ENCODE data around the gene TRIM63. TPM values are rescaled to one million over a fixed set of nuclear protein-coding genes. Genes with fewer than 3 reads are reported as not detected.
A peak's percentile ranks its signal among the peaks of the same experiment; 100 is the strongest.

The TRIM63 gene
- total RNA-seq: not detected
- not detected for polyA plus RNA-seq (2013, experiment 1 of 2)
- polyA plus RNA-seq (2013, experiment 2 of 2): not detected
- long read RNA-seq, experiment 1: 0 reads
- long read RNA-seq, experiment 2: 0 reads
- long read RNA-seq, experiment 3: 0 reads
- long read RNA-seq, experiment 4: 0 reads

GRCh38 chr1:26067432-26067911 lies at the start of gene TRIM63:
Gene TRIM63, minus strand, starts transcription at chr1:26067630. Its CDS starts 136 bp downstream, at chr1:26067494.
- peak within 1 kb of the TSS; percentile 53 for H3K27ac Mint-ChIP-seq
- no peak for TF ChIP-seq CTCF (conservative IDR thresholded peaks at IDR 0.05)
- no peak within 1 kb of the TSS for H3K27ac ChIP-seq (ENCODE audit: low read depth, low read length)
- no peaks in the 10 kb centered on the region for H3K9me3 ChIP-seq (ENCODE audit: control insufficient read depth, low read length)
- no peak within 1 kb of the TSS for H3K4me3 ChIP-seq (ENCODE audit: low read length)
- H3K4me1 Mint-ChIP-seq: peaks cover 20% of the 10 kb centered on the region
- 90% methylated on average over 9 of the region's 9 CpGs for WGBS, 2 experiments (ENCODE audit: insufficient coverage in 1 of 2, insufficient read length in 1 of 2)
- no peaks in the 10 kb centered on the region for H3K27me3 ChIP-seq (ENCODE audit: control insufficient read depth, insufficient read depth, low read length, poor library complexity, severe bottlenecking)
- peaks cover 5% of the 10 kb centered on the region for H3K4me1 ChIP-seq (ENCODE audit: control insufficient read depth, insufficient read depth, low read length)
- no peaks in the 10 kb centered on the region for H3K36me3 ChIP-seq (ENCODE audit: control insufficient read depth, insufficient read depth, low read length)
- H3K4me3 Mint-ChIP-seq: no peak within 1 kb of the TSS
- DNase-seq: no peak
- no peaks in the 10 kb centered on the region for H3K27me3 Mint-ChIP-seq (ENCODE audit: insufficient read depth)
- no peaks in the 10 kb centered on the region for H3K36me3 Mint-ChIP-seq (ENCODE audit: low read depth)
- no peak within 1 kb of the TSS for H3K9ac ChIP-seq (ENCODE audit: extremely low read depth, low read length, poor library complexity, severe bottlenecking)
- no peaks in the 10 kb centered on the region for H3K9me3 Mint-ChIP-seq

- 96 to 97% methylated on average over 12 of the region's 12 CpGs for WGBS, 2 experiments (ENCODE audit: insufficient coverage in 1 of 2, insufficient read length in 1 of 2)
- Histone ChIP-seq H3K27ac (ENCODE audit: low read depth, low read length) (no peak overlapping the region), H3K27me3 (ENCODE audit: control insufficient read depth, insufficient read depth, low read length, poor library complexity, severe bottlenecking) (no peaks in the 10 kb centered on the region), H3K9me3 (ENCODE audit: control insufficient read depth, low read length) (no peaks in the 10 kb centered on the region), H3K36me3 (ENCODE audit: control insufficient read depth, insufficient read depth, low read length) (peaks cover 24% of the 10 kb centered on the region), H3K4me1 (ENCODE audit: control insufficient read depth, insufficient read depth, low read length) (peaks cover 4% of the 10 kb centered on the region), H3K4me3 (ENCODE audit: low read length) (no peak overlapping the region), H3K9ac (ENCODE audit: extremely low read depth, low read length, poor library complexity, severe bottlenecking) (no peak overlapping the region)
- no peak for DNase-seq
- Mint-ChIP-seq H3K4me1 (peaks cover 11% of the 10 kb centered on the region), H3K27ac (no peak overlapping the region), H3K4me3 (no peak overlapping the region), H3K9me3 (no peaks in the 10 kb centered on the region), H3K36me3 (ENCODE audit: low read depth) (peaks cover 35% of the 10 kb centered on the region), H3K27me3 (ENCODE audit: insufficient read depth) (peaks cover 13% of the 10 kb centered on the region)
- no peak for TF ChIP-seq CTCF (conservative IDR thresholded peaks at IDR 0.05)
These were observed 46.9 kb upstream of the TRIM63 start for GRCh38 chr1:26114165-26114927.

GRCh38 chr1:26112407-26112775 lies 45.0 kb upstream of the TRIM63 start:
- Mint-ChIP-seq H3K9me3 (no peaks in the 10 kb centered on the region), H3K36me3 (ENCODE audit: low read depth) (peaks cover 21% of the 10 kb centered on the region), H3K27me3 (ENCODE audit: insufficient read depth) (peaks cover 14% of the 10 kb centered on the region), H3K4me1 (peaks cover 11% of the 10 kb centered on the region), H3K4me3 (peak overlapping the region; percentile 70), H3K27ac (peak overlapping the region; percentile 92)
- WGBS, 2 experiments (ENCODE audit: insufficient coverage in 1 of 2, insufficient read length in 1 of 2): 8 to 16% methylated on average over 5 to 9 of the region's 9 CpGs
- Histone ChIP-seq H3K36me3 (ENCODE audit: control insufficient read depth, insufficient read depth, low read length) (peaks cover 11% of the 10 kb centered on the region), H3K9me3 (ENCODE audit: control insufficient read depth, low read length) (no peaks in the 10 kb centered on the region), H3K9ac (ENCODE audit: extremely low read depth, low read length, poor library complexity, severe bottlenecking) (peak overlapping the region; percentile 68), H3K27ac (ENCODE audit: low read depth, low read length) (peak overlapping the region; percentile 95), H3K4me1 (ENCODE audit: control insufficient read depth, insufficient read depth, low read length) (peaks cover 4% of the 10 kb centered on the region), H3K27me3 (ENCODE audit: control insufficient read depth, insufficient read depth, low read length, poor library complexity, severe bottlenecking) (no peaks in the 10 kb centered on the region), H3K4me3 (ENCODE audit: low read length) (peak overlapping the region; percentile 86)
- no peak for TF ChIP-seq CTCF (conservative IDR thresholded peaks at IDR 0.05)
- DNase-seq: no peak

All from endodermal cell (in vitro differentiated cells).